Brain pericyte (primary cell): ENCODE measurements around the gene RRM2.
A peak's percentile ranks its signal among the peaks of the same experiment; 100 is the strongest.

Source experiments
- DNase-seq: peaks from one replicate; pipeline ENCODE4 v3.0.0-alpha.2; 2012; ENCODE audit warnings: low read depth, low spot score

RRM2 gene

GRCh38 chr2:10122500-10123280 lies at the start of gene RRM2:
TSS of gene RRM2 (plus strand) at chr2:10122739. CDS start at chr2:10122799, 60 bp downstream.
- no peak for DNase-seq

GRCh38 chr2:10073706-10074105 lies 48.8 kb upstream of the RRM2 start:
- DNase-seq, result no peak

GRCh38 chr2:10075101-10075500 lies 47.4 kb upstream of the RRM2 start:
- DNase-seq, result no peak

GRCh38 chr2:10075571-10076209 lies 46.8 kb upstream of the RRM2 start:
- DNase-seq, result no peak

- no peak for DNase-seq
Measured at GRCh38 chr2:10076511-10076910, 46.0 kb upstream of the RRM2 start.

GRCh38 chr2:10076988-10077527 lies 45.5 kb upstream of the RRM2 start:
- no peak for DNase-seq

GRCh38 chr2:10078001-10078400 lies 44.5 kb upstream of the RRM2 start:
- DNase-seq, result no peak

- DNase-seq, result no peak
Measured at GRCh38 chr2:10078704-10079265, 43.8 kb upstream of the RRM2 start.

- DNase-seq, result peak; percentile 77
Measured at GRCh38 chr2:10079266-10079869, 43.2 kb upstream of the RRM2 start.

GRCh38 chr2:10079870-10080535 lies 42.5 kb upstream of the RRM2 start, which contains the start of gene CYS1:
TSS of gene CYS1 (minus strand) at chr2:10080411. CDS start at chr2:10080223, 188 bp downstream.
- no peak for DNase-seq

GRCh38 chr2:10080536-10081304 lies 41.8 kb upstream of the RRM2 start:
- DNase-seq, result no peak

- no peak for DNase-seq
Measured at GRCh38 chr2:10083046-10083445, 39.5 kb upstream of the RRM2 start.

GRCh38 chr2:10083692-10084211 lies 38.8 kb upstream of the RRM2 start:
- no peak for DNase-seq

GRCh38 chr2:10084223-10084865 lies 38.2 kb upstream of the RRM2 start:
- no peak for DNase-seq

- DNase-seq, result no peak
Measured at GRCh38 chr2:10085043-10085667, 37.4 kb upstream of the RRM2 start.

- DNase-seq, result no peak
Measured at GRCh38 chr2:10085668-10086059, 36.9 kb upstream of the RRM2 start.

- no peak for DNase-seq
Measured at GRCh38 chr2:10086950-10087349, 35.6 kb upstream of the RRM2 start.

GRCh38 chr2:10087360-10087759 lies 35.2 kb upstream of the RRM2 start:
- no peak for DNase-seq

- no peak for DNase-seq
Measured at GRCh38 chr2:10089565-10090190, 32.9 kb upstream of the RRM2 start.
